ENCODE measurements around the gene BBOX1.

DNA sequence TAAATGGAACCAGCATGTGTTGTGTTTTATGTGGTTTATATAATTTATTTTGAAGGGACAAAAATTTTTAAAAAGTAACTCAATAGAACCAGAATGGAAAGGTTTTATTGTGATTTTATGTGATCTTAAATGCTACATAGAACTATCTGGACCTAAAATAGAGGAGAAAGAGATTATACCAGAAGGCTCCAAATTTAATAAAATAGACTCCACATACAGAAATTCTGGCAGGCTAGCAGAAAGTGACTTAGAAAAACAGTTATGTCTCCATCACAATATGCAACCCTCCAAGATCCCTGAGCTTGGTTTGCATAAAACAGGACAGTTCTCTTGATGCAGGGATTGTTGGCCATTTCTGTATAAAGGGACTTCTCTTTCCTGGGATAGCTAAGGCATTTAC, 107.9 kb downstream of the BBOX1 start:
- TF ChIP-seq GATA3 (IDR thresholded peaks at IDR 0.05; ENCODE audit: low read depth, low read length) (no peak), GATA2 (IDR thresholded peaks at IDR 0.05; ENCODE audit: low read depth, low read length) (no peak)
